IPS-20b (cell line): ENCODE measurements around the gene EIF3K.
A peak's percentile ranks its signal among the peaks of the same experiment; 100 is the strongest.

Experiments
- H3K27ac ChIP-seq: one replicate; pipeline ENCODE4 v1.5.1; 2013; ENCODE audit warnings: low read length
- H3K27me3 ChIP-seq: 2 replicates; pipeline ENCODE4 v1.6.1; 2013; ENCODE audit warnings: mild to moderate bottlenecking, low read length, inconsistent platforms; ENCODE audit not compliant: insufficient read depth
- H3K36me3 ChIP-seq: 2 replicates; pipeline ENCODE4 v1.6.1; 2013; ENCODE audit warnings: low read depth, mild to moderate bottlenecking, inconsistent platforms, low read length, moderate library complexity; ENCODE audit not compliant: insufficient read depth
- H3K4me1 ChIP-seq: 2 replicates; pipeline ENCODE4 v1.6.1; 2013; ENCODE audit warnings: mild to moderate bottlenecking, control low read depth, inconsistent platforms, low read length, moderate library complexity; ENCODE audit not compliant: insufficient read depth
- H3K4me3 ChIP-seq: 2 replicates; pipeline ENCODE4 v1.5.1; 2013; ENCODE audit warnings: mild to moderate bottlenecking, low read length, inconsistent platforms
- H3K9ac ChIP-seq: 2 replicates; pipeline ENCODE4 v1.6.1; 2013; ENCODE audit warnings: low read depth, mild to moderate bottlenecking, inconsistent platforms, low read length, moderate library complexity
- H3K9me3 ChIP-seq: 2 replicates; pipeline ENCODE4 v1.6.1; 2013; ENCODE audit warnings: mild to moderate bottlenecking, low read depth, low read length, inconsistent platforms; ENCODE audit not compliant: insufficient read depth

The EIF3K gene

GRCh38 chr19:38683393-38684077 is 64.5 kb downstream of the EIF3K start:
- H3K4me3 ChIP-seq = no peak overlapping the region; the same call in 1 of the 2 replicates
- 0 out of 2 replicates have a peak, but pooled peaks cover 5% of the 10 kb centered on the region for H3K36me3 ChIP-seq
- H3K27ac ChIP-seq = peak overlapping the region; percentile 97
- H3K9me3 ChIP-seq = no peaks in the 10 kb centered on the region
- peak overlapping the region; percentile 72; the same call in 1 of the 2 replicates for H3K9ac ChIP-seq
- peaks cover 40% of the 10 kb centered on the region for H3K4me1 ChIP-seq
- H3K27me3 ChIP-seq = no peaks in the 10 kb centered on the region

GRCh38 chr19:38684078-38684861 is 65.3 kb downstream of the EIF3K start:
- H3K36me3 ChIP-seq = 0 out of 2 replicates have a peak, but pooled peaks cover 4% of the 10 kb centered on the region
- H3K27me3 ChIP-seq = no peaks in the 10 kb centered on the region
- peak overlapping the region; percentile 72; the same call in 1 of the 2 replicates for H3K9ac ChIP-seq
- peaks cover 40% of the 10 kb centered on the region for H3K4me1 ChIP-seq
- peak overlapping the region; percentile 97 for H3K27ac ChIP-seq
- no peaks in the 10 kb centered on the region for H3K9me3 ChIP-seq
- H3K4me3 ChIP-seq = no peak overlapping the region

- Histone ChIP-seq H3K27me3 (no peaks in the 10 kb centered on the region), H3K4me1 (peaks cover 40% of the 10 kb centered on the region), H3K36me3 (0 out of 2 replicates have a peak, but pooled peaks cover 3% of the 10 kb centered on the region), H3K9ac (peak overlapping the region; percentile 72), H3K27ac (peak overlapping the region; percentile 97), H3K9me3 (no peaks in the 10 kb centered on the region), H3K4me3 (peak overlapping the region; percentile 0; the same call in 1 of the 2 replicates)
These were observed 66.1 kb downstream of the EIF3K start for GRCh38 chr19:38684862-38685665.

- Histone ChIP-seq H3K36me3 (0 out of 2 replicates have a peak, but pooled peaks cover 3% of the 10 kb centered on the region), H3K27ac (peak overlapping the region; percentile 97), H3K4me1 (peaks cover 40% of the 10 kb centered on the region), H3K27me3 (no peaks in the 10 kb centered on the region), H3K9me3 (no peaks in the 10 kb centered on the region), H3K4me3 (peak overlapping the region; percentile 39; the same call in 1 of the 2 replicates), H3K9ac (peak overlapping the region; percentile 72)
These were observed 66.9 kb downstream of the EIF3K start for GRCh38 chr19:38685666-38686529.

- 0 out of 2 replicates have a peak, but pooled peaks cover 3% of the 10 kb centered on the region for H3K36me3 ChIP-seq
- peak overlapping the region; percentile 72; the same call in 1 of the 2 replicates for H3K9ac ChIP-seq
- no peaks in the 10 kb centered on the region for H3K9me3 ChIP-seq
- peak overlapping the region; percentile 39; the same call in 1 of the 2 replicates for H3K4me3 ChIP-seq
- no peaks in the 10 kb centered on the region for H3K27me3 ChIP-seq
- peak overlapping the region; percentile 97 for H3K27ac ChIP-seq
- peaks cover 40% of the 10 kb centered on the region for H3K4me1 ChIP-seq
These were observed 67.5 kb downstream of the EIF3K start for GRCh38 chr19:38686530-38686888.
